GM19467 (cell line): ENCODE measurements around the gene PREPL.

Source experiments
- ATAC-seq: cut with Tn5 transposase; IDR thresholded peaks from one replicate; pipeline ENCODE4 v1.9.1; 2021; ENCODE audit warnings: mild to moderate bottlenecking, moderate library complexity; ENCODE audit not compliant: unreplicated experiment

Gene PREPL

DNA sequence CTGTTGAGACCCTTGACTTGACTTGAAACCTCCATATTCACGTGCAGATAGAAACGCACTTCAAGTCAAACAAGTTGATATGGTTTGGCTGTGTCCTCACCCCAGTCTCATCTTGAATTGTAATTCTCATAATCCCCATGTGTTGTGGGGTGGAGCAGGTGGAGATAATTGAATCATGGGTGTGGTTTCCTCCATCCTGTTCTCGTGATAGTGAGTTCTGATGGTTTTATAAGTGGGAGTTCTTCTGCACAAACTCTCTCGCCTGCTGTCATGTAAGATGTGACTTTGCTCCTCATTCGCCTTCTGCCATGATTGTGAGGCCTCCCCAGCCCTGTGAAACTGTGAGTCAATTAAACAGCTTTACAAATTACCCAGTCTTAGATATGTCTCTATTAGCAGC lies 64.6 kb downstream of the PREPL start:
- no peak for ATAC-seq

DNA sequence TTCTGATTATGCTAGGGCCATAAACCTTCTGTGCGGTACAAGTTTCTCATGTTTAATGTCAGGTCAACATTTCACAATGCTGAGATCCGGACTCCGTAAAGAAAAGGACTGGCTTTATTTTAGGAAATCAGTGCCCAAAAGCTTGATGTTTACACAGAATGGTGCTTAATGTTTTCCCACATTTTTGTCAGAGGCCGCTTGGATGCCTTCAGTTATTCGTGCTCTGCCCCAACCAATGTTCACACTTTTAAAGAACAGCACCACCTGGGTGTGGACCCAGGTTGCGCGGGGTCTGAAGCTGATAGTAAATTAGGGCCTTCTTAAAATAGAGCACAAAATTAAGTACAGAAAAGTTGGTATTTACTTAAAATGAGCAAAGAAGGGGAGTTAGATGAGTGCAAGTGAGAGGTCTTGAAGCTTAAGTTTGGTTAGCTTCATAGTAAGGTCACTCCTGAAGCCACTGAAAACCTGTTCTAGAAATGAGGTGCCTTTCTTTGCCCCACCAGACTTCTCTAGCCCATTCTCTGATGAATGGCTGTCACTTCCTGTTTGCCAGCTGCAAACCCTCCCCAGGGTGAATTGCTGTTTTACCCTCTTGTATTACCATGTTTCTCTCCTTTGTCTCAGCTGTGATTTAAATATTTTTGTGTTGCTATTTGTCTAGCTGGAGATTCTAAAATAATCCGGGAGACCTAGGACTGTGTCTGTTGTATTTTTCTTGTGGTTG lies 65.5 kb downstream of the PREPL start:
- no peak for ATAC-seq

GRCh38 chr2:44295113-44295512 lies 66.2 kb downstream of the PREPL start:
- ATAC-seq = no peak

DNA sequence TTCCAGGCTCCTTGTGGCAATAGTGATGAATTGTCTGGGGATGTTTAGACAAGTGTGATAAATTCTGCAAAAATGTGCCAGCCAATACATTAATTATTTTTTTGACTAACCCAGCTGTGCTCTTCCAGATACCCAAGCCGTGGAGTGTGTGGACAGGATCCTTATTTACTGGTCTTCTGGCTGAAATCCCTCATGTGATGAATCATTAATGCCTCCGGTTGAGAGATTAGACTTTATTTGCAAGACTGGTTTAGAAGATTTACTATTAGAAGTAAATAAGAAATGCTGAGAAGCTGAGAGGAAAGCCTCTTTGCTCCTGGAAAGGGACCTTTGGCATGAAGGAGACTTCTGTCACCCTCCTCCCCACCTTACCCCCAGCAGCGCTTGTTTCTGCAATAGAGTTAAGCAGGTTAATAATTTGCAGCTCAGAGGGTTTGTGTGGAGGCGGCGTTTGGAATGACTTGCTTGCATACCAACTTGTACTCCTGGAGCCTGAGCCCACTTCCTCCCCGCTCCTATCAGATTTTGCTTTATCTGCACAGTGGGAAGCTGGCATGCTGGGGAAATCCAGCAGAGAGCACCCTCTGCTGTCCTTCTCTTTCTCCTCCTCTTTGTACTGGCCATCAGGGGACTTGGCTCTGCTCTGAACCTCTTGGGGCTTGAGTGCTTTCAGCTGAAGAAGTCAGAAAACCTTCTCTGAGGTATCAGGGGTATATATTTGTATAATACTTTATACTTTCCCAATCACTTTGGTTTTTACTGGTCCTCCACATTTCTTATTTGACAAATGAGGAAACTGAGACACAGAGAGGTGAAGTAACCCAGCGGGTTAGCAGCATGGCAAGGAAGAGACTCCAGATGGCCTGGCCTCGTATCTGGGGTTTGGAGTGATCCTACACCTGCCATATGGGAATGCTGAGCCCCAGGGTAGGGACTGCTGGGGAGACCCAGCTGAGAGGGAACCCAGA lies 69.7 kb downstream of the PREPL start:
- ATAC-seq = no peak

GRCh38 chr2:44290261-44290660 lies 71.0 kb downstream of the PREPL start:
- no peak for ATAC-seq

DNA sequence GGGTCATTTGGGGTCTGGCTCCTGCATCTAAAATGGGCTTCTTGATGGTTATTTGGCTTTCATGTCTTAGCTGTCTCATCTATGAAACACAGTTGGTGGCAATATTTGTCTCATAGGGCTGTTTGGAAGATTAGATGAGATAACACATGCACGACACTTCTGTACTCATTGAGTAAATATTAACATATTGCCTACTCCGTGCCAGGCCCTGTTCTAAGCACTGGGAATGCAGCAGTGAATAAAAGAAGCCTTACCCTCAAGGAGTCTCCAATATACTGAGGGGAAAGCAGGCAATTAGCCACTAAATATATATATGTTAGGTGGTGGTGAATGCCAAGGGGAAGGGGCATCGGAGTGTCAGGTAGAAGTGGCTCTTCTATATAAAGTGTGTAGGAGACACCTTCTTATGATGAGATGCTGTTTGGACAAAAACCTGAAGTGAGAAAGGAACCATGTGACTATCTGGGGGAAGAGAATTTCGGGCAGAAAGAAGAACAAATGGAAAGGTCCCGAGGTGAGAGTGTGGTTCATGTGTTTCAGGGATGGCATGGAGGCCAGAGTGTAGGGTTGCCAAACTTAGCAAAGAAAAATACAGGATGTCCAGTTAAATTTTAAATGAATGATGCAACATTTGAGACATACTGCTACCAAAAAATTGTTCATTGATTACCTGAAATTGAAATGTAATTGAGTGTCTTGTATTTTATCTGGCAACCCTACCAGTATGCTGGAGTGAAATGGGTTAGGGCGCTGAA lies 74.2 kb downstream of the PREPL start:
- no peak for ATAC-seq

GRCh38 chr2:44286119-44286883 lies 75.0 kb downstream of the PREPL start:
- ATAC-seq = no peak

GRCh38 chr2:44285174-44285573 lies 76.1 kb downstream of the PREPL start:
- no peak for ATAC-seq

GRCh38 chr2:44283116-44283666 lies 78.1 kb downstream of the PREPL start:
- no peak for ATAC-seq

DNA sequence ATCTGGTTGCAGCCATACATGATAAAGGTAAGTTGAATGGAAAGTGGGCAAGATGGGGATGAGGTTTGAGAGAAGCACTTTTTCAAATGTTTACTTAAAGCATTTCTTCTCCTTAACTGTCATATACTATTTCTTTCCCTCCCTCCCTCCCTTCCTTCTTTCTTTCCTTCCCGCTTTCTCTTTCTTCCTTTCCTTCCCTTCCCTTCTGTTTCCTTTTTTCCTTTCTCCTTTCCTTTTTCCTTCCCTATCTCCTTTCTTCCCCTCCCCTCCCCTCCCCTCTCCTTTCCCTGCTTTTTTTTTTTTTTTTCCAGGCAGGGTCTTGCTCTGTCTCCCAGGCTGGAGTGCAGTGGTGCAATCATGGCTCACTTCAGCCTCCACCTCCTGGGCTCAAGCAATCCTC lies 80.4 kb downstream of the PREPL start:
- no peak for ATAC-seq

DNA sequence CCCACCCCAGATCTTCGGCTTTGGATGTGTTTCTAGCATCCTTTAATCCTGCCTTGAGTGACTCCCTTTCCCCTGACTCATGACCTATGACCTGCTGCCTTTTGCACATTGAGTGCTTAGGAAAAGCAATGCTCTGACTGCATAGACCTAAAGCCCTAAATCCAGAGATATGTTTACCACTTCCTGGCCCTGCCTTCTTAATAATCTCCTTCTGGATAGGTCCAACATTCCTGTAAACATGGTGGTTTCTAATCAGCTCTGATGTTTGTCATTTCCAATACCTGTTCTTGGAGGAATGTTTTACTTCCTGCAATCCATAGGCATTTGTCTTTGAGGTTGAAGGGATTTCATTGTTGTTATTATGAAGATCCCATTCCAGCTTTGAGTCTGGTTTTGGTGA lies 83.8 kb downstream of the PREPL start:
- ATAC-seq = no peak

DNA sequence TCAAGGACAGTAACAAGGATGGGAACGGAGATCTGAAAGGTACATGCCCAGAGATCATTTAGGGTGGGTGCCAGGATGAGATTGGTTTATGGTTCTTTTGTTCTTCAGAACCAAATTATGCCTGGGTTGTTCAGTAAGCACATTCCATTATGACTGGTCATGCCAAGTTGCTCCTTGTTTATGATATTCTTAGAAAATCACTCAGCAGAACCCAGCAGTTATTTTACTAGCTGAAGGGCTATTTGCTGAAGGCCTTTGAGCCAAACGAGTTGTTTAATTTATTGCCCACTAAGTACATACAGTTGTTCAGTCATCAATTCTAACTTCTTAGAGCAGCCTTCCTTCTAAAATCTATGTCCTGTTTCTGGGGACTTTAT lies 85.4 kb downstream of the PREPL start:
- ATAC-seq = no peak

DNA sequence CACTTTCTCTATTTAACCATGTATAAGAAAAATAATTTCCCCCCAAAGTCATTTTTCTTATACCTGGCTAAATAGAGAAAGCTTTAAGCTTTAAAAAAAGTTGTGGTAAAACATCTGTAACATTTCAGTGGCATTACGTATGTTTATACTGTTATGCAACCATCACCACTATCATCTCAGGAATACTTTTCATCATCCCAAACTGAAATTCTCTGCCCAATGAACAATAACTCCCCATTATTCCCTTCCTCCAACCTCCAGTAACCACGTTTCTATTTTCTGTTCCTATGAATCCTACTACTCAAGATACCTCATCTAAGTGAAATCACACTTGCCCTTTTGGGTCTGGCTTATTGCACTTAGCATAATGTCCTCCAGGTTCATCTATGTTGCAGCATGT lies 87.7 kb downstream of the PREPL start:
- ATAC-seq = no peak

DNA sequence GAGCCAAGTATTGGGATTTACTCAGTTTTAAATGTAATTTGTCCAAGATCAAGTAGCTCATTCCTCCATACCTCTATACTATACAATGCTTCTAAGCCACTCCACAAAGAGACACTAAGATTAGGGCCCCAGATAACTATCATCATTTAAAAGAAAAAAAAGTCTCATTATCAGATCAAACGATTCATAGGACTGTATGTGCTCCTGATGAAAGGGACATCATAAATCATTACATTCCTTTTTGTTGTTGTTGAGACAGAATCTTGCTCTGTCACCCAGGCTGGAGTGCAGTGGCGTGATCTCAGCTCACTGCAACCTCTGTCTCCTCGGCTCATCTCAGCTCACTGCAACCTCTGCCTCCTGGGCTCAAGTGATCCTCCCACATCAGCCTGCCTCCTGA lies 88.2 kb downstream of the PREPL start:
- ATAC-seq = no peak

DNA sequence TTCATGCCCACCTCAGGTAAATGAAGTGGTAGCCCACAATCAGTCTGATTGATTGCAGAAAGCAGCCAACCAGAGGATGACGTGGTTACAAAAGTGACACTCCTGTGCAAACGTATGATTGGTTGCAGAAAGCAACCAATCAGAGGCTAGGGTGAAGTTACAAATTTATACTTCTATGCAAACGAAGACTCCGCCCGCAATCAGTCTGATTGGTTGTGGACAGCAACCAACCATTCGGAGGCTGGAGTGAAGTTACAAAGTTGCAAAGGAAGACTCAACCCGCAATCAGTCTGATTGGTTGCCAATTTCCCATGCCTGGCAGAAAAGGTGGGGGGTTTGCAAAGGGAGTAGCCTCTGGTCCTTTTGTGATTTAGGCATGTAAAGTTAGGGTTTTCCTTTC lies 90.0 kb downstream of the PREPL start:
- ATAC-seq = no peak

GRCh38 chr2:44269831-44270230 lies 91.5 kb downstream of the PREPL start:
- ATAC-seq = no peak

DNA sequence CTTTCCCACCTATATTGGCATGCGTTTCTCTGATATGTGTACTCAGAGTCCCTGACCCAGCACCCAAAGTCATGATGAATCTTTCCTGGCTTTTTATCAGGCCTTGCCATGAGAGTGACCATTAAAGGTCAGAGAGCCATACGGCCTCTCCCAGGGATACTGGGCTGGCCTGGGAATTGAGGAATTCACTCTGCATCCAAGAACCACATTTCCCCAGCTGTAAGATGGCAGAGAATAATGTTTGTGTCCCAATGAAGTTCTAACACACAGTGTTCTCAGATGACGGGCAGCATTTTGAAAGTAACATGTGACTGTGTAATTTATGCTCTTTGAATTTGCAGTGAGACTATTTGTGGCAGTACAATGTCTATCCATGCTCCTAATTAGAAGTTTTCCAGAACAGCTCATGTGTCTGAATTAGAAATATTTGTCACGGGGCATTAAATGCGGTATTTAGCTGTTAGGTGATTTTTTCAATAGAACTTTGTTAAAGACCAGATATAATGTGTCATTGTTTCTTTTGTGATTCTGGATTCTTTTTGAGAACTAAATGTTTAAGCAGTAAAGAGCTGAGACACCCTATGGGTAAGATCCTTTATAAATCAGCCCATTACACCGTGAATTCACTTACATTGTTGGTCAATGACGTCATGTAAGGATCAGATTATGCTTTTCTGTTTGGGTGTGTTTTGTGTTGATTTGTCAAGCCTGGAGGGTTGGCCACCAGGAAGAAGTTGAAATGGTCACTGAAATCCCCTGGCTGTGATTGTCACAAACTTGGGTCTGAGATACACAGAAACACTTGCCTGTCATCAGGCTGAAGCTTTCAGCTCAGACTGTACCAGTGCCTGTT lies 93.3 kb downstream of the PREPL start:
- ATAC-seq = no peak
